ENCODE measurements around the gene BCR. TPM values are rescaled to one million over a fixed set of nuclear protein-coding genes. Genes with fewer than 3 reads are reported as not detected.

BCR gene
- total and polyA plus RNA-seq, 2 of the 4 experiments (the other 2 are of a cell fraction) = 28.9 to 44.6 TPM

GRCh38 chr22:23152238-23153114, 27.8 kb upstream of the BCR start:
- no peak overlapping the region for H4K91ac ChIP-seq (ENCODE audit: insufficient read depth, low read depth, low read length)
- no peak overlapping the region for H2BK20ac ChIP-seq (ENCODE audit: low read depth, low read length)
- no peak for DNase-seq
- H3K23ac ChIP-seq (ENCODE audit: low read depth, low read length) = no peak overlapping the region
- TF ChIP-seq CHD1 (IDR thresholded peaks at IDR 0.05; ENCODE audit: low read depth, low read length) (no peak), MAFK (IDR thresholded peaks at IDR 0.05; ENCODE audit: low read depth, low read length) (no peak), SMC3 (IDR thresholded peaks at IDR 0.05; ENCODE audit: low read depth, low read length) (no peak), CEBPB (IDR thresholded peaks at IDR 0.05; ENCODE audit: low read depth, low read length) (no peak), CTCF (conservative IDR thresholded peaks at IDR 0.05; ENCODE audit: low read depth, low read length) (no peak)
- peaks cover 2% of the 10 kb centered on the region; the same call in 1 of the 2 replicates for H3K4me1 ChIP-seq (ENCODE audit: control insufficient read depth, insufficient read depth, low read length)
- H3K36me3 ChIP-seq (ENCODE audit: control insufficient read depth, insufficient read depth, low read length) = peaks cover 2% of the 10 kb centered on the region; the same call in 1 of the 2 replicates
- H3K18ac ChIP-seq (ENCODE audit: low read depth, low read length) = no peak overlapping the region
- no peak overlapping the region for H2BK15ac ChIP-seq (ENCODE audit: low read depth, low read length)
- no peak overlapping the region for H3K4ac ChIP-seq (ENCODE audit: low read depth, low read length)
- no peak overlapping the region for H4K8ac ChIP-seq (ENCODE audit: low read depth in 2 of 2, low read length in 2 of 2)
- no peaks in the 10 kb centered on the region; the same call in 1 of the 2 replicates for H3K9me1 ChIP-seq (ENCODE audit: insufficient read depth, low read length)
- H3K4me2 ChIP-seq (ENCODE audit: low read depth, low read length) = no peak overlapping the region
- ATAC-seq (ENCODE audit: low read depth) = no peak
- H2AK5ac ChIP-seq (ENCODE audit: low read depth, low read length) = no peak overlapping the region
- H3K14ac ChIP-seq (replicated peaks; ENCODE audit: low read depth, low read length) = no peak overlapping the region
- H2BK120ac ChIP-seq (ENCODE audit: low read depth, low read length) = no peak overlapping the region
- H4K20me1 ChIP-seq (ENCODE audit: insufficient read depth, low read length) = 0 out of 2 replicates have a peak, but pooled peaks cover 4% of the 10 kb centered on the region
- H3K9ac ChIP-seq (ENCODE audit: low read depth, low read length) = no peak overlapping the region
- no TSS peak for BruUV-seq (replicated peaks)
- H2AFZ ChIP-seq (replicated peaks; ENCODE audit: low read length, poor library complexity) = no peak overlapping the region
- no peaks in the 10 kb centered on the region for H3K9me3 ChIP-seq (ENCODE audit: control insufficient read depth, insufficient read depth, low read length)
- intact Hi-C loops (cut with micrococcal nuclease) = no loop called here
- no peak overlapping the region for H2BK5ac ChIP-seq (ENCODE audit: low read depth, low read length, poor library complexity, severe bottlenecking)
- CTCF ChIA-PET = interaction anchor here (0.6 kb wide), 1 partner anchor 19 kb away, joined by 6 read pairs; no protein-coding TSS in a partner anchor
- no peak overlapping the region for H4K5ac ChIP-seq (ENCODE audit: low read depth, low read length)
- no peak overlapping the region for H3K27ac ChIP-seq (ENCODE audit: insufficient read depth, low read length)
- no peaks in the 10 kb centered on the region for H3K27me3 ChIP-seq (ENCODE audit: control insufficient read depth, insufficient read depth, low read length)
- no peaks in the 10 kb centered on the region for H3K79me1 ChIP-seq (ENCODE audit: low read depth in 1 of 2, low read length in 2 of 2)
- H3K56ac ChIP-seq (ENCODE audit: extremely low read depth, insufficient read depth, low read length) = no peak overlapping the region
- in situ Hi-C loops (cut with MboI; ENCODE audit: low sequenced_read_pairs) = no loop called here
- H3K4me3 ChIP-seq (ENCODE audit: insufficient read depth, low read depth, low read length) = no peak overlapping the region
- no peak overlapping the region for H2AK9ac ChIP-seq (replicated peaks; ENCODE audit: low read depth, low read length, poor library complexity)
- 87% methylated on average over 3 of the region's 19 CpGs; no CpG with 5 or more reads in 1 of the 2 experiments for WGBS, 2 experiments (ENCODE audit: extremely low coverage in 2 of 2, insufficient read length in 1 of 2)
- POLR2A ChIA-PET (ENCODE audit: unreplicated experiment) = no interaction called here
- dilution Hi-C loops (cut with HindIII; ENCODE audit: low sequenced_read_pairs, unreplicated experiment) = no loop called here

All from IMR-90 (cell line).